Ovary (tissue), 3 donors: ENCODE measurements around the gene FXN.

Source experiments
- POLR2A ChIP-seq: fragments of 450-650 bp; IDR thresholded peaks from one replicate; pipeline ENCODE4 v1.6.1; 2017; ENCODE audit warnings: antibody characterized with exemption, mild to moderate bottlenecking, moderate library complexity
- TF ChIP-seq, protein P1 (sequence below), 3 donors: fragments of 450-650 bp in 2 of 3; fragments of 200-600 bp in 1 of 3; IDR thresholded peaks; one replicate each; pipeline versions ENCODE4 v1.5.1 to v1.8.0; 2016 to 2022; ENCODE audit warnings: antibody characterized with exemption in 3 of 3, mild to moderate bottlenecking in 1 of 3
- donor health status: DM: no; HTN: no; CAD: no.

DNA sequence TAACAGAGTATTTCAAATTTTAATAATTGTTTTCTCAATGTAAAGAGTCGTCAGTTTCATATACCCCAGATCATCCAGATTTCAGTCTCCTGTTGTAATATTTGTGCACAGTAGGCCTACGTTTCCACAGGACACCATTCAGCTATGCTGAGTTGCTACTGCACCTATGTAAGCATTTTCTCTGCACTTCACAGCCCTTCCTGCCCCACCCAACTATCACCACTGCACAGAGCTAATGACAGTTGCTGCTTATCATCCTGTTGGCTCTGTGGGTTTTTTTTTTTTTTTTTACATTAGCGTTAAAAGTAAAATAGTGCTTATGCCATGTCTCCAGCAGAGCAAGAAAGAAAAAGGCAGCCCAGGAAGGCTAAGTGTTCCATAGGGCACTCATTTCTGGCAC is 15.7 kb upstream of the FXN start:
- TF ChIP-seq, protein P1, sequence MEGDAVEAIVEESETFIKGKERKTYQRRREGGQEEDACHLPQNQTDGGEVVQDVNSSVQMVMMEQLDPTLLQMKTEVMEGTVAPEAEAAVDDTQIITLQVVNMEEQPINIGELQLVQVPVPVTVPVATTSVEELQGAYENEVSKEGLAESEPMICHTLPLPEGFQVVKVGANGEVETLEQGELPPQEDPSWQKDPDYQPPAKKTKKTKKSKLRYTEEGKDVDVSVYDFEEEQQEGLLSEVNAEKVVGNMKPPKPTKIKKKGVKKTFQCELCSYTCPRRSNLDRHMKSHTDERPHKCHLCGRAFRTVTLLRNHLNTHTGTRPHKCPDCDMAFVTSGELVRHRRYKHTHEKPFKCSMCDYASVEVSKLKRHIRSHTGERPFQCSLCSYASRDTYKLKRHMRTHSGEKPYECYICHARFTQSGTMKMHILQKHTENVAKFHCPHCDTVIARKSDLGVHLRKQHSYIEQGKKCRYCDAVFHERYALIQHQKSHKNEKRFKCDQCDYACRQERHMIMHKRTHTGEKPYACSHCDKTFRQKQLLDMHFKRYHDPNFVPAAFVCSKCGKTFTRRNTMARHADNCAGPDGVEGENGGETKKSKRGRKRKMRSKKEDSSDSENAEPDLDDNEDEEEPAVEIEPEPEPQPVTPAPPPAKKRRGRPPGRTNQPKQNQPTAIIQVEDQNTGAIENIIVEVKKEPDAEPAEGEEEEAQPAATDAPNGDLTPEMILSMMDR (IDR thresholded peaks at IDR 0.05): no peak
- no peak for TF ChIP-seq POLR2A
